ENCODE measurements around the gene TSPAN18.

The TSPAN18 gene

DNA sequence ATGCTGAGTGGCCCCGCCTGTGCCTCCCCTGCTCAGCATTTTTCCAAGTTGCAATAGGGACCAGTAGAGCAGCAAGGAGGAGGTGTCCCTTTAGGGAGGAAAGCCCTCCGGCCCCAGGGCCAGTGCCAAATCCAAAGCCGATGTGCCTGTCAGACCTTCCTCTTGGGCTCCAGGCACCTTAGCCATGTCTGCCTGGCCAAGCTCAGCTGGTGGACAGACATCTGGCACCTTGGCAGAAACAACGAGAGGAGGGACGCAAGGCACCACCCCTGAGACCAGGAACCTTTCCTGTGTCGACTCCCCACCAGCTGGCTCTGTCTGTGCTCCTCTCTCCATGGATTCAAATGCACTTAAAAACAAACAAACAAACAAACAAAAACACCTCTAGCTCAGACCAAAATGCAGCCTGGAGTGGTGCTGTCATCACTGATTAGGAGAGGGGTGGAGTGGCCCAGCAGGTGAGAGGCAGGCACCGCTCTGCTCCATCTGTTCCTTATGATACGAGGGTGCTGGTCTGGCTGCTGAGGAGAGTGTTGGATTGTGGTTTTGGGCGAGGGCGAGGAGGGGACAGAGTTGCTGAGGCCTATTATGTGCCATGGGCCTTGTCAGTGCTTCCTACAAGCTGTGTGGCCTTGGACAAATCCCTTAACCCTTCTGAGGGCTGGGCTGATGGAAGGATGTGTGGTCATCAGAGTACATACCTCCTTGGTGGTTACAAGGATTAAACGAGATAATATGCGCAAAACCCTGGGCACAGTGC lies 177.7 kb downstream of the TSPAN18 start:
- no peak overlapping the region for H3K27ac ChIP-seq (ENCODE audit: low read depth, low read length)

DNA sequence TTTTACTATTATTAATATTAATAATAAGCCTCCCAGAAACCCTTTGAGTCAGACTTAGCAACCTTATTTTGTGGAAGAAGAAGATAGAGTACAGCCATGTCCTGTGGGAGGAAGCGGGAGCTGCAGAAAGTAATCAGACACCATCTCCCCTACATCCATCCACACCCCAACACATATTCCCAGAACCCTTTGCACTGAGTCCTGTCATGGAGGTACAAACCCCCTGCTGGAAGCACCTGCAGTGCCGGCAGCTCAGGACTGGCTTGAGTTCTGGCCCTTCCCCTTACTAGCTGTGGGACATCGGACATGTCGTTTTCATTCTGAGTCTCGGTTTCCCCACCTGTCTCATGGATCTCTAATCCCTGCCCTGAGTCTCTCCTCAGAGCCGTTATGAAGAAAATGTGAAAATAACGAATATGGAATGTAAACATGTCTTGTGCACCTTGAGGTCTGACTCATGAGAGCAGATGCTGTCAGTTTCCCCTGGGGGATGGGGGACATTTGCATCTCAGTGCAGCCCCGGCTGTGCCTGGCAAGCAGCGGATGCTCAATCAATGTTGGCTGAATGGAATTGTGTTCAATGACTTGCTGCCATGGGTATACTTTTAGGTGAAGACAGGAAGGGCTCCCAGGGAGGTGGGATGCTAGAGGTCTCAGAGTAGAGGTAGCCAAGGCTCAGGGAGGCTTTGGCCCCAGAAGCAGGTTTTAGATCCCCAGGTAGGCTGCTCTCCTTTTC lies 178.5 kb downstream of the TSPAN18 start:
- Histone ChIP-seq H3K4me1 (ENCODE audit: control insufficient read depth, low read length) (peaks cover 11% of the 10 kb centered on the region), H3F3A (ENCODE audit: control insufficient read depth, insufficient read depth) (no peaks in the 10 kb centered on the region), H3K4me3 (ENCODE audit: low read length) (peak overlapping the region; percentile 29; the same call in 1 of the 2 replicates), H4K20me1 (ENCODE audit: control insufficient read depth, insufficient read depth, low read depth, low read length) (no peaks in the 10 kb centered on the region), H3K36me3 (ENCODE audit: control insufficient read depth, low read length) (no peaks in the 10 kb centered on the region), H3K79me2 (ENCODE audit: control insufficient read depth, low read length) (no peaks in the 10 kb centered on the region), H3K27ac (ENCODE audit: low read depth, low read length) (no peak overlapping the region), H3K27me3 (ENCODE audit: control insufficient read depth, low read length) (no peaks in the 10 kb centered on the region; the same call in 1 of the 2 replicates), H3K9me2 (replicated peaks; ENCODE audit: control insufficient read depth, low read length) (no peaks in the 10 kb centered on the region), H3K4me2 (ENCODE audit: low read length) (peak overlapping the region; percentile 59), H3K9me3 (ENCODE audit: control insufficient read depth, insufficient read depth, low read length) (no peaks in the 10 kb centered on the region)
- TF ChIP-seq CTCF (IDR thresholded peaks at IDR 0.05; ENCODE audit: low read depth, low read length, poor library complexity, severe bottlenecking) (no peak), EZH2phosphoT487 (IDR thresholded peaks at IDR 0.05; ENCODE audit: borderline replicate concordance, low read length) (no peak)

More for the DNA sequence above, 177.7 kb downstream of the TSPAN18 start:
- Histone ChIP-seq H3K4me1 (ENCODE audit: control insufficient read depth, low read length) (peaks cover 11% of the 10 kb centered on the region), H3K4me3 (ENCODE audit: low read length) (no peak overlapping the region), H3K79me2 (ENCODE audit: control insufficient read depth, low read length) (no peaks in the 10 kb centered on the region), H3K9me3 (ENCODE audit: control insufficient read depth, insufficient read depth, low read length) (no peaks in the 10 kb centered on the region), H3K9me2 (replicated peaks; ENCODE audit: control insufficient read depth, low read length) (no peaks in the 10 kb centered on the region), H4K20me1 (ENCODE audit: control insufficient read depth, insufficient read depth, low read depth, low read length) (no peaks in the 10 kb centered on the region), H3K36me3 (ENCODE audit: control insufficient read depth, low read length) (no peaks in the 10 kb centered on the region), H3K4me2 (ENCODE audit: low read length) (no peak overlapping the region), H3K27me3 (ENCODE audit: control insufficient read depth, low read length) (no peaks in the 10 kb centered on the region; the same call in 1 of the 2 replicates), H3F3A (ENCODE audit: control insufficient read depth, insufficient read depth) (no peaks in the 10 kb centered on the region)
- TF ChIP-seq EZH2phosphoT487 (IDR thresholded peaks at IDR 0.05; ENCODE audit: borderline replicate concordance, low read length): no peak
- no peak for TF ChIP-seq CTCF (IDR thresholded peaks at IDR 0.05; ENCODE audit: low read depth, low read length, poor library complexity, severe bottlenecking)

GRCh38 chr11:44906649-44907048 lies 179.9 kb downstream of the TSPAN18 start:
- Histone ChIP-seq H3K36me3 (ENCODE audit: control insufficient read depth, low read length) (no peaks in the 10 kb centered on the region), H4K20me1 (ENCODE audit: control insufficient read depth, insufficient read depth, low read depth, low read length) (no peaks in the 10 kb centered on the region), H3K79me2 (ENCODE audit: control insufficient read depth, low read length) (no peaks in the 10 kb centered on the region), H3K9me2 (replicated peaks; ENCODE audit: control insufficient read depth, low read length) (no peaks in the 10 kb centered on the region), H3K27me3 (ENCODE audit: control insufficient read depth, low read length) (no peaks in the 10 kb centered on the region; the same call in 1 of the 2 replicates), H3K4me1 (ENCODE audit: control insufficient read depth, low read length) (peaks cover 15% of the 10 kb centered on the region), H3K4me2 (ENCODE audit: low read length) (no peak overlapping the region), H3F3A (ENCODE audit: control insufficient read depth, insufficient read depth) (no peaks in the 10 kb centered on the region), H3K27ac (ENCODE audit: low read depth, low read length) (no peak overlapping the region), H3K9me3 (ENCODE audit: control insufficient read depth, insufficient read depth, low read length) (no peaks in the 10 kb centered on the region), H3K4me3 (ENCODE audit: low read length) (no peak overlapping the region)
- TF ChIP-seq EZH2phosphoT487 (IDR thresholded peaks at IDR 0.05; ENCODE audit: borderline replicate concordance, low read length) (no peak), CTCF (IDR thresholded peaks at IDR 0.05; ENCODE audit: low read depth, low read length, poor library complexity, severe bottlenecking) (no peak)

All from DOHH2 (cell line).